H1 (cell line): ENCODE results near the gene TK1.

Source experiments
- ASH2L ChIP-seq: fragments of 200-600, 300-600 bp; sonication (generic); IDR thresholded peaks from one replicate; pipeline ENCODE4 v1.7.1; 2017; ENCODE audit warnings: low read length
- BACH1 ChIP-seq: IDR thresholded peaks from 2 replicates; pipeline ENCODE4 v1.6.1; 2012; ENCODE audit warnings: low read length, improper control_type of control experiment
- CHD1 ChIP-seq: IDR thresholded peaks from 2 replicates; pipeline ENCODE4 v1.6.1; 2012; ENCODE audit warnings: low read depth, low read length, improper control_type of control experiment
- CTCF ChIP-seq, 3 experiments: IDR thresholded peaks; 1 replicate in 2 of 3; 2 replicates in 1 of 3; pipeline versions ENCODE4 v1.5.1 to v1.6.1; 2011; ENCODE audit warnings: low read length in 3 of 3, mild to moderate bottlenecking in 3 of 3, inconsistent platforms in 2 of 3, low read depth in 1 of 3, moderate library complexity in 1 of 3; ENCODE audit not compliant: insufficient read depth in 1 of 3; ENCODE audit errors: control extremely low read depth in 1 of 3
- EZH2 ChIP-seq: fragments of 200-600 bp; sonication (generic); IDR thresholded peaks from 2 replicates; pipeline ENCODE4 v1.7.1; 2012; ENCODE audit warnings: low read depth, mild to moderate bottlenecking, moderate library complexity, low read length, inconsistent platforms; ENCODE audit not compliant: severe bottlenecking
- NRF1 ChIP-seq: IDR thresholded peaks from 2 replicates; pipeline ENCODE4 v1.6.1; 2011; ENCODE audit warnings: mild to moderate bottlenecking, low read depth, low read length, improper control_type of control experiment
- POLR2A ChIP-seq, 2 experiments: IDR thresholded peaks; 1 replicate in 1 of 2; 2 replicates in 1 of 2; pipeline ENCODE4 v1.6.1; 2011; ENCODE audit warnings: low read depth in 2 of 2, low read length in 2 of 2, mild to moderate bottlenecking in 2 of 2; ENCODE audit errors: control extremely low read depth in 1 of 2
- POLR2AphosphoS5 ChIP-seq: IDR thresholded peaks from 2 replicates; pipeline ENCODE4 v1.6.1; 2011; ENCODE audit warnings: low read depth, low read length
- RFX5 ChIP-seq: IDR thresholded peaks from 2 replicates; pipeline ENCODE4 v1.6.1; 2011; ENCODE audit warnings: low read depth, low read length, improper control_type of control experiment, borderline replicate concordance
- TAF1 ChIP-seq: IDR thresholded peaks from 2 replicates; pipeline ENCODE4 v1.6.1; 2011; ENCODE audit warnings: mild to moderate bottlenecking, low read depth, low read length
- TF ChIP-seq, protein P1 (sequence below): IDR thresholded peaks from 2 replicates; pipeline ENCODE4 v1.6.1; 2012; ENCODE audit warnings: inconsistent platforms
- TF ChIP-seq, protein P2 (sequence below): IDR thresholded peaks from 2 replicates; pipeline ENCODE4 v1.6.1; 2011; ENCODE audit warnings: low read depth, mild to moderate bottlenecking, low read length; ENCODE audit not compliant: insufficient read depth

DNA sequence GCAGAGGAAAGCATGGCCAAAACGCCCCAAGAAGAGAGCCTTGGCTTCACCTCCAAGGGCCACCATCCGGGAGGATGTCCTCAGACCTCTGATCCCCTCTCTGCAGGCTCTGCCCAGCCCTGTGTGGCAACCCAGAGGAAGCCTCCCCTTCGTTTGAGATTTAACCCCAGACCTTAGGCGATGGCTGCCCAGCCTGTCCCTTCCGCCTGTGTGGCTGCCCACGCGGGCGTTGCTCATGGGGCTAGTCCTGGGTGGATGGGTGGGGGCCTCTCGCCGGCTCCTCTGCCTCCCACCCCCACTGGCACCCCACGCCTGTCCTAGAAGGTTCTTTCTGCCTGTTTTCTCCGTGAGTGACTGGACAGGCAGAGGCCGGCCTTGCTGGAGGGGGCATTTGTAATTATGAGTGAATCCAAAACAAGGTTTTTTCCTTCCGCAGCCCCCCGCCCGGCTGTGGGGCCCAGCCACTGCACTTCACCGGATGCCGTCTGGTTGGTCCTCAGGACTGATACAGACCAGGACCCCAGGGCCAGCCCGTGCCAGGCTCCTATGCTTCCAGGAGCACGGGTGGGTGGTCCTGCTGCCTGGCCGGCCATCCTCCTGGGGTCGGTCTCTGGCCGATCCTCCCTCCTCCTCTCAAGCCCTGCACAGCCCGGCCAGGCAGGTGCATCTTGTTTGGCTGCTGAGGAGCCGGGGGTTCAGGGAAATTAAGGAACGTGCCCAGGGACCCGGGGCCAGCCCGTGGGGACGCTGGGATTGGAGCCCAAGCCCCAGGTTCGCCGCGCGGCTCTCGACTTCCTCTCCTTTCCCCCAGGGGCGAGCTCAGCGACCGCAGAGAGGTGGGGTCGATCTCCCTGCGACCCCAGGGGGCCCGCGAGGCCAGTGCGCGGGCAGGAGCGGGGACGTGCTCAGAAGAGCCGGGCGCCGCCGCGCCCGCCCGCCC lies 44.4 kb upstream of the TK1 start, which contains the start of gene TMEM235:
- TF ChIP-seq CTCF (IDR thresholded peaks at IDR 0.05; ENCODE audit: control extremely low read depth in 1 of 3, insufficient read depth in 1 of 3, low read depth in 1 of 3, low read length in 3 of 3) (no peak), BACH1 (no peak), TAF1 (no peak), ASH2L (no peak), NRF1 (no peak), POLR2A (IDR thresholded peaks at IDR 0.05; ENCODE audit: control extremely low read depth in 1 of 2, low read depth in 2 of 2, low read length in 2 of 2) (no peak), EZH2 (no peak), RFX5 (no peak), POLR2AphosphoS5 (no peak), CHD1 (no peak)
- TF ChIP-seq, protein P1, sequence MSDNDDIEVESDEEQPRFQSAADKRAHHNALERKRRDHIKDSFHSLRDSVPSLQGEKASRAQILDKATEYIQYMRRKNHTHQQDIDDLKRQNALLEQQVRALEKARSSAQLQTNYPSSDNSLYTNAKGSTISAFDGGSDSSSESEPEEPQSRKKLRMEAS = no peak
- TF ChIP-seq, protein P2, sequence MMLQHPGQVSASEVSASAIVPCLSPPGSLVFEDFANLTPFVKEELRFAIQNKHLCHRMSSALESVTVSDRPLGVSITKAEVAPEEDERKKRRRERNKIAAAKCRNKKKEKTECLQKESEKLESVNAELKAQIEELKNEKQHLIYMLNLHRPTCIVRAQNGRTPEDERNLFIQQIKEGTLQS = no peak
